Measurements from ENCODE around the gene RNF8.
"Not testable (repeated sequence)": the region's sequence is repeated elsewhere in the genome, so short reads cannot be mapped to it uniquely, and the experiment has no call there.

The RNF8 gene

GRCh38 chr6:37353761-37354525 lies at the start of gene RNF8:
TSS of gene RNF8 (plus strand) at chr6:37353983. CDS start at chr6:37354165, 182 bp downstream.
- DNase-seq (ENCODE audit: low spot score), result peak; percentile 70

GRCh38 chr6:37304766-37305165 lies 49.0 kb upstream of the RNF8 start:
- DNase-seq (ENCODE audit: low spot score), result peak; percentile 53

- peak; percentile 73 for DNase-seq (ENCODE audit: low spot score)
Observed at GRCh38 chr6:37305841-37306425, 47.9 kb upstream of the RNF8 start.

GRCh38 chr6:37306624-37307222 lies 47.1 kb upstream of the RNF8 start:
- peak; percentile 45 for DNase-seq (ENCODE audit: low spot score)

GRCh38 chr6:37307484-37307883 lies 46.3 kb upstream of the RNF8 start:
- not testable (repeated sequence) for DNase-seq (ENCODE audit: low spot score)

- DNase-seq (ENCODE audit: low spot score), result peak; percentile 70
Observed at GRCh38 chr6:37308069-37308815, 45.5 kb upstream of the RNF8 start.

- peak; percentile 75 for DNase-seq (ENCODE audit: low spot score)
Observed at GRCh38 chr6:37309046-37309445, 44.7 kb upstream of the RNF8 start.

- peak; percentile 57 for DNase-seq (ENCODE audit: low spot score)
Observed at GRCh38 chr6:37309692-37310091, 44.1 kb upstream of the RNF8 start.

- DNase-seq (ENCODE audit: low spot score), result peak; percentile 83
Observed at GRCh38 chr6:37310966-37311365, 42.8 kb upstream of the RNF8 start.

- DNase-seq (ENCODE audit: low spot score), result peak; percentile 68
Observed at GRCh38 chr6:37311741-37312473, 41.9 kb upstream of the RNF8 start.

GRCh38 chr6:37313723-37314486 lies 39.9 kb upstream of the RNF8 start:
- DNase-seq (ENCODE audit: low spot score), result peak; percentile 56

- peak; percentile 98 for DNase-seq (ENCODE audit: low spot score)
Observed at GRCh38 chr6:37314487-37315156, 39.2 kb upstream of the RNF8 start.

- DNase-seq (ENCODE audit: low spot score), result no peak
Observed at GRCh38 chr6:37315157-37315515, 38.6 kb upstream of the RNF8 start.

- DNase-seq (ENCODE audit: low spot score), result no peak
Observed at GRCh38 chr6:37316071-37316470, 37.7 kb upstream of the RNF8 start.

GRCh38 chr6:37317312-37318038 lies 36.3 kb upstream of the RNF8 start:
- no peak for DNase-seq (ENCODE audit: low spot score)

- DNase-seq (ENCODE audit: low spot score), result no peak
Observed at GRCh38 chr6:37319156-37319555, 34.6 kb upstream of the RNF8 start.

GRCh38 chr6:37319856-37320480 lies 33.8 kb upstream of the RNF8 start:
- DNase-seq (ENCODE audit: low spot score), result no peak

- DNase-seq (ENCODE audit: low spot score), result no peak
Observed at GRCh38 chr6:37320646-37321045, 33.1 kb upstream of the RNF8 start.

- no peak for DNase-seq (ENCODE audit: low spot score)
Observed at GRCh38 chr6:37321101-37321500, 32.7 kb upstream of the RNF8 start.
